Fibroblast of villous mesenchyme (primary cell): Measurements from ENCODE around the gene ABL2. TPM values are rescaled to one million over a fixed set of nuclear protein-coding genes. Genes with fewer than 3 reads are reported as not detected.
"Not testable (repeated sequence)": the region's sequence is repeated elsewhere in the genome, so short reads cannot be mapped to it uniquely, and the experiment has no call there.

ENCODE experiments used
- DNase-seq: peaks from one replicate; pipeline ENCODE4 v3.0.0-alpha.2; 2010; ENCODE audit warnings: low read depth
- H3K4me3 ChIP-seq: 2 replicates; pipeline ENCODE4 v1.5.1; 2011; ENCODE audit warnings: low read depth, mild to moderate bottlenecking, low read length
- total RNA-seq: library from RNA; depleted of rRNA; stranded (reverse); fragments of >200 nt; gene quantifications from 2 replicates; pipeline ENCODE4 v1.2.3, GENCODE V29; 2012
- TF ChIP-seq, protein P1 (sequence below): IDR thresholded peaks from 2 replicates; pipeline ENCODE4 v1.5.1; 2012; ENCODE audit warnings: low read depth, mild to moderate bottlenecking, low read length; ENCODE audit not compliant: insufficient read depth

Gene ABL2
- total RNA-seq, 1 donor, result 66.9 TPM

DNA sequence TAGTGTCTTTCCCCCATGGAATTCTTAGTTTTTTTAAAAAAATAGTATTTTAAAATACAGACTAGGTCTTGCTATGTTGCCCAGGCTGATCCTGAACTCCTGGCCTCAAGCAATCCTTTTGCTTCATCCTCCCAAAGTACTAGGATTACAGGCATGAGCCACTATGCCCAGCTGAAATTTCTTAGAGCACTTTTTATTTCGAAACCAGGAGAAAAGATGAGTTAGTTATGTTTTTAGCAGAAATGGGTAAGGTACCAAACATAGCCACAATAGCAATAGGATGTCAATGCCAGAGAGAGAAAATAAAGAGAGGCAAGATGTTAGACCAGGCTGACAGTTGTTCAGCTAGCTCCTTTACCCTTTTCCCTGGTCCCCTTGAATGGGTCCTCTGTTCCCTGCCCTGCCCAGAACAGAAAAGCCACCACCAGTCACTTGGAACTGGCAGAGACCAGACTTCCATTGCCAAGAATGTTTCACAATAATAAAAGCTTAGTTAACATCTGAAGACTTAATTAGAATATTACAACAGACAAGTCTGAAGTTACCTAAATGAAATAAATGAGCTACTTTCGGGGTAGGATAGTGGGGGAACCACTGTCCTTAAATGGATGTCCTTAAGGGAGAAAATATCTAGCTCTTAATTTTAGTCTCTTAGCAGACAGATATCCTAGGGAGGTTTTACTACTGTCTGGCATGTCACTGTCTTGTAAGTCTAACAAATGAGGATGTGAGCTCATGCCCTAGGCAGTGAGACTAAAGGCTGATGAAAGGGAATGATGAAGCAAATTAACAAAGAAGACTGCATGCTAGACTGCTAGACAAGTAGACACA is 54.3 kb downstream of the ABL2 start:
- DNase-seq, result peak; percentile 74
- TF ChIP-seq, protein P1, sequence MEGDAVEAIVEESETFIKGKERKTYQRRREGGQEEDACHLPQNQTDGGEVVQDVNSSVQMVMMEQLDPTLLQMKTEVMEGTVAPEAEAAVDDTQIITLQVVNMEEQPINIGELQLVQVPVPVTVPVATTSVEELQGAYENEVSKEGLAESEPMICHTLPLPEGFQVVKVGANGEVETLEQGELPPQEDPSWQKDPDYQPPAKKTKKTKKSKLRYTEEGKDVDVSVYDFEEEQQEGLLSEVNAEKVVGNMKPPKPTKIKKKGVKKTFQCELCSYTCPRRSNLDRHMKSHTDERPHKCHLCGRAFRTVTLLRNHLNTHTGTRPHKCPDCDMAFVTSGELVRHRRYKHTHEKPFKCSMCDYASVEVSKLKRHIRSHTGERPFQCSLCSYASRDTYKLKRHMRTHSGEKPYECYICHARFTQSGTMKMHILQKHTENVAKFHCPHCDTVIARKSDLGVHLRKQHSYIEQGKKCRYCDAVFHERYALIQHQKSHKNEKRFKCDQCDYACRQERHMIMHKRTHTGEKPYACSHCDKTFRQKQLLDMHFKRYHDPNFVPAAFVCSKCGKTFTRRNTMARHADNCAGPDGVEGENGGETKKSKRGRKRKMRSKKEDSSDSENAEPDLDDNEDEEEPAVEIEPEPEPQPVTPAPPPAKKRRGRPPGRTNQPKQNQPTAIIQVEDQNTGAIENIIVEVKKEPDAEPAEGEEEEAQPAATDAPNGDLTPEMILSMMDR, result no peak
- H3K4me3 ChIP-seq, result no peak overlapping the region

GRCh38 chr1:179170468-179170770 is 59.1 kb downstream of the ABL2 start:
- DNase-seq, result not testable (repeated sequence)

DNA sequence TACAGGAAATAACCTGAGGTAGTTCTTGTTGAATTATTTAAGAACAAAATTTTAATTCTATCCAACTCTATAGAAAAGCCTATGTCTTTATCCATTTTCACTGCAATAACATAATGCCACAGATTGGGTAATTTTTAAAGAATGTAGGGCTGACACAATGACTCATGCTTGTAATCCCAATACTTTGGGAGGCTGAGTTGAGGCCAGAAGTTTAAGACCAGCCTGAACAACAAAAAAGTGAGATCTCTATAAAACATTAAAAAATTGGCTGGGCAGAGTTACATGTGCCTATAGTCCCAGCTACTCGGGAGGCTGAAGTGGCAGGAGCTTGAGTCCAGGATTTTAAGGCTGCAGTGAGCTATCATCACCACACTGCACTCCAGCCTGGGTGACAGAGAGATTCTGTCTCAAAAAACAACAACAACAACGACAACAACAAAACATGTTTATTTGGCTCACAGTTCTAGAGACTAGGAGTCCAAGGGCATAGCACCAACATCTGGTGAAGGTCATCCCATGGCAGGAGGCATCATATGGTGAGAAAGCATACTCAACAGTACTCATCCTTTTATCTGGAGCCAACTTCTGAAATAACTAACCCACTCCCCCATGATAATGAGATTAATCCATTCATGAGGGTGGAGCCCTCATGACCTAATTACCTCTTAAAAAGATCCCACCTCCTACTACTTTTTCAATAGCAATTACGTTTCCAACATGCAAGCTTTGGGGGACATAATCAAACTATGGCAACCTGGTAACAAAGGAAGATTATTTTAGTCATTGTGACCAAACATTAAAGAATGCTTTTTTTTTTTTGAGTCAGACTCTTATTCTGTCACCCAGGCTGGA is 59.6 kb downstream of the ABL2 start:
- H3K4me3 ChIP-seq, result no peak overlapping the region
- TF ChIP-seq, protein P1, result no peak
- DNase-seq, result peak; percentile 88

More at GRCh38 chr1:179170468-179170770, 59.1 kb downstream of the ABL2 start:
- not testable (repeated sequence) for H3K4me3 ChIP-seq

DNA sequence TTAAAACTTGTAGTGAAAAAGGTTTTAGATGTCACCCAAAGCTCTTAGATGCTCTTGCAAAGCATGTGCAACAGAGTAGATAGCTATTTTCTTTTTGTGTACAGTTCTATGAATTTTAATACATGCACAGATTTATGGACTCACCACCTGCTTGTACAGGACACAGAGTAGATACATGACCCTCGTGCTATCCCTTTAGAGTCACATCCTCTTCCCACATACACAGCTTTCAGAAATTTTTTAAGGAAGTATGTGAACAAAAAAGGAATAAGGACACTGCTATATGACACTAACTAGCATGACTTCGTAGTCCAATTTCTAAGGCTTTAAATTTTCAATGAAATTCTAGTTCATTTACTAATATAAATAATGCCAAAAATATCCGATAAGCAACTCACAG is 60.9 kb downstream of the ABL2 start:
- TF ChIP-seq, protein P1, result no peak
- no peak for DNase-seq
- H3K4me3 ChIP-seq, result no peak overlapping the region

DNA sequence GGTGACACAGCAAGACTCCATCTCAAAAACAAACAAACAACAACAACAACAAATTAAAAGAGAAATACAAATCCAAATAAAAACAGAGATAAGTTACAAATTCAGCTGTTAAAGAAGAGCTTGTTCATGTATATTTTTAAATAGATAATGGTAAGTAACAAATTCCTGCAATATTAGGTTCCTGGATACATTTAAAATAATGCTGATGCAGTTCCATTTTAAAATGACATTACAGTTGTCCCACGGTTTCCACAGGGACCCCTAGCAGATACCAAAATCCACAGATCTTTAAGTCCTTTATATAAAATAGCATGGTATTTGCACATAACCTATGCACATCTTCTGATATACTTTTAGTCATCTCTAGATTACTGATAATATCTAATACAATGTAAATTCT is 61.5 kb downstream of the ABL2 start:
- TF ChIP-seq, protein P1, result no peak
- no peak overlapping the region for H3K4me3 ChIP-seq
- DNase-seq, result no peak

DNA sequence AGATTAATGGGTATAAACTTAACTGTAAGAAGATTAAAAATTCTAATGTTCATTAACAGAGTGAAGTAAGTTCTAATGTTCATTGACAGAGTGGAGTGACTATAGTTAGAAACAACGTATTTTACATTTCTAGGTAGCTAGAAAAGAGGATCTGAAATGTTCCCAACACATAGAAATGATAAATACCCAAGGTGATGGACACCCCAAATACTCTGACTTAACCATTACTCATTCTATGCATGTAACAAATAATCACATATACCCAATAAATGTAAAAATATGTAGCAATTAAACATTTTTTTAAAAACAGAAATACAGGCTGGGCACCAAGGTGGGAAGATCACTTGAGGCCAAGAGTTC is 62.1 kb downstream of the ABL2 start:
- DNase-seq, result no peak
- no peak overlapping the region for H3K4me3 ChIP-seq
- TF ChIP-seq, protein P1, result no peak

GRCh38 chr1:179166663-179167417 is 62.6 kb downstream of the ABL2 start:
- DNase-seq, result peak; percentile 59

More at GRCh38 chr1:179166663-179167417, 62.6 kb downstream of the ABL2 start:
- TF ChIP-seq, protein P1, result no peak
- no peak overlapping the region for H3K4me3 ChIP-seq
